Choroid plexus epithelial cell (primary cell): Measurements from ENCODE around the gene OXA1L.
"Not testable (repeated sequence)": the region's sequence is repeated elsewhere in the genome, so short reads cannot be mapped to it uniquely, and the experiment has no call there.

Source experiments
- DNase-seq: peaks from one replicate; pipeline ENCODE4 v3.0.0-alpha.2; 2010; ENCODE audit warnings: low read depth
- H3K4me3 ChIP-seq: 2 replicates; pipeline ENCODE4 v1.5.1; 2011; ENCODE audit warnings: low read depth, mild to moderate bottlenecking, control low read depth, low read length, moderate library complexity
- CTCF ChIP-seq: conservative IDR thresholded peaks from 2 replicates; pipeline ENCODE4 v1.5.1; 2011; ENCODE audit warnings: low read depth, mild to moderate bottlenecking, control low read depth, inconsistent platforms, low read length, moderate library complexity

OXA1L gene

GRCh38 chr14:22735096-22735495, 31.4 kb upstream of the OXA1L start:
- no peak overlapping the region for H3K4me3 ChIP-seq
- no peak for DNase-seq
- no peak for TF ChIP-seq CTCF

- not testable (repeated sequence) for DNase-seq, H3K4me3 ChIP-seq
Observed at GRCh38 chr14:22736384-22736783, 30.1 kb upstream of the OXA1L start.

GRCh38 chr14:22737052-22737451, 29.4 kb upstream of the OXA1L start:
- TF ChIP-seq CTCF, result no peak

GRCh38 chr14:22739423-22739822, 27.1 kb upstream of the OXA1L start:
- DNase-seq, result no peak
- H3K4me3 ChIP-seq, result no peak overlapping the region
- TF ChIP-seq CTCF, result no peak

More at GRCh38 chr14:22737052-22737451, 29.4 kb upstream of the OXA1L start:
- DNase-seq, result no peak
- no peak overlapping the region for H3K4me3 ChIP-seq

- DNase-seq, result no peak
- H3K4me3 ChIP-seq, result no peak overlapping the region
- no peak for TF ChIP-seq CTCF
Observed at GRCh38 chr14:22740020-22740419, 26.5 kb upstream of the OXA1L start.

GRCh38 chr14:22747769-22748168, 18.7 kb upstream of the OXA1L start:
- no peak for TF ChIP-seq CTCF
- H3K4me3 ChIP-seq, result no peak overlapping the region
- DNase-seq, result no peak

GRCh38 chr14:22748206-22748605, 18.3 kb upstream of the OXA1L start:
- no peak for DNase-seq
- TF ChIP-seq CTCF, result no peak
- H3K4me3 ChIP-seq, result no peak overlapping the region

GRCh38 chr14:22748631-22749068, 17.8 kb upstream of the OXA1L start:
- no peak for TF ChIP-seq CTCF
- H3K4me3 ChIP-seq, result no peak overlapping the region
- DNase-seq, result no peak
